Measurements from ENCODE around the gene CRELD1.

DNA sequence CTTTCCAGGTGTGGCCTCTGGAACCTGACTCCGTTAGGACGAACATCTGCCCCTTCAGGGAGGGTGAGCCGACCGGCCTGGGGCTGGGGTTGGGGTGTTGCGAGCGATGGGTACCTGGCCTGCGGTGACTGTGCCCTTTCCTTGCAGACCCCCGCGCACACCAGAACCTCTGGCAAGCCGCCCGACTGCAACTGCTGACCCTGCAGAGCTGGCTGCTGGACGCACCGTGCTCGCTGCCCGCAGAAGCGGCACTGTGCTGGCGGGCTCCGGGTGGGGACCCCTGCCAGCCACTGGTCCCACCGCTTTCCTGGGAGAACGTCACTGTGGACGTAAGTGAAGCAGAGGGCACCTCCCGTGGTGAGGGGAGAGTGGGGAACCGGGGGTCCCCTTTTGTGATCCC is 5.5 kb upstream of the CRELD1 start:
- TF ChIP-seq, protein P1, sequence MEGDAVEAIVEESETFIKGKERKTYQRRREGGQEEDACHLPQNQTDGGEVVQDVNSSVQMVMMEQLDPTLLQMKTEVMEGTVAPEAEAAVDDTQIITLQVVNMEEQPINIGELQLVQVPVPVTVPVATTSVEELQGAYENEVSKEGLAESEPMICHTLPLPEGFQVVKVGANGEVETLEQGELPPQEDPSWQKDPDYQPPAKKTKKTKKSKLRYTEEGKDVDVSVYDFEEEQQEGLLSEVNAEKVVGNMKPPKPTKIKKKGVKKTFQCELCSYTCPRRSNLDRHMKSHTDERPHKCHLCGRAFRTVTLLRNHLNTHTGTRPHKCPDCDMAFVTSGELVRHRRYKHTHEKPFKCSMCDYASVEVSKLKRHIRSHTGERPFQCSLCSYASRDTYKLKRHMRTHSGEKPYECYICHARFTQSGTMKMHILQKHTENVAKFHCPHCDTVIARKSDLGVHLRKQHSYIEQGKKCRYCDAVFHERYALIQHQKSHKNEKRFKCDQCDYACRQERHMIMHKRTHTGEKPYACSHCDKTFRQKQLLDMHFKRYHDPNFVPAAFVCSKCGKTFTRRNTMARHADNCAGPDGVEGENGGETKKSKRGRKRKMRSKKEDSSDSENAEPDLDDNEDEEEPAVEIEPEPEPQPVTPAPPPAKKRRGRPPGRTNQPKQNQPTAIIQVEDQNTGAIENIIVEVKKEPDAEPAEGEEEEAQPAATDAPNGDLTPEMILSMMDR (IDR thresholded peaks at IDR 0.05) = no peak
- TF ChIP-seq POLR2A (IDR thresholded peaks at IDR 0.05) (no peak), POLR2AphosphoS5 (IDR thresholded peaks at IDR 0.05) (no peak)

Measured in sigmoid colon (tissue), 4 donors.